GM19324 (cell line): ENCODE measurements around the gene ACTR10.
"Not testable (repeated sequence)": the region's sequence is repeated elsewhere in the genome, so short reads cannot be mapped to it uniquely, and the experiment has no call there.

Experiments used
- ATAC-seq: cut with Tn5 transposase; IDR thresholded peaks from one replicate; pipeline ENCODE4 v1.9.1; 2021; ENCODE audit warnings: mild to moderate bottlenecking, moderate library complexity; ENCODE audit not compliant: unreplicated experiment, low FRiP score

ACTR10 gene

GRCh38 chr14:58215191-58215914 lies 15.4 kb downstream of the ACTR10 start:
- no peak for ATAC-seq

- ATAC-seq, result no peak
These were observed 16.6 kb downstream of the ACTR10 start for GRCh38 chr14:58216544-58216943.

GRCh38 chr14:58227096-58227819 lies 27.3 kb downstream of the ACTR10 start:
- ATAC-seq, result no peak

- no peak for ATAC-seq
These were observed 38.6 kb downstream of the ACTR10 start for GRCh38 chr14:58238252-58239243.

DNA sequence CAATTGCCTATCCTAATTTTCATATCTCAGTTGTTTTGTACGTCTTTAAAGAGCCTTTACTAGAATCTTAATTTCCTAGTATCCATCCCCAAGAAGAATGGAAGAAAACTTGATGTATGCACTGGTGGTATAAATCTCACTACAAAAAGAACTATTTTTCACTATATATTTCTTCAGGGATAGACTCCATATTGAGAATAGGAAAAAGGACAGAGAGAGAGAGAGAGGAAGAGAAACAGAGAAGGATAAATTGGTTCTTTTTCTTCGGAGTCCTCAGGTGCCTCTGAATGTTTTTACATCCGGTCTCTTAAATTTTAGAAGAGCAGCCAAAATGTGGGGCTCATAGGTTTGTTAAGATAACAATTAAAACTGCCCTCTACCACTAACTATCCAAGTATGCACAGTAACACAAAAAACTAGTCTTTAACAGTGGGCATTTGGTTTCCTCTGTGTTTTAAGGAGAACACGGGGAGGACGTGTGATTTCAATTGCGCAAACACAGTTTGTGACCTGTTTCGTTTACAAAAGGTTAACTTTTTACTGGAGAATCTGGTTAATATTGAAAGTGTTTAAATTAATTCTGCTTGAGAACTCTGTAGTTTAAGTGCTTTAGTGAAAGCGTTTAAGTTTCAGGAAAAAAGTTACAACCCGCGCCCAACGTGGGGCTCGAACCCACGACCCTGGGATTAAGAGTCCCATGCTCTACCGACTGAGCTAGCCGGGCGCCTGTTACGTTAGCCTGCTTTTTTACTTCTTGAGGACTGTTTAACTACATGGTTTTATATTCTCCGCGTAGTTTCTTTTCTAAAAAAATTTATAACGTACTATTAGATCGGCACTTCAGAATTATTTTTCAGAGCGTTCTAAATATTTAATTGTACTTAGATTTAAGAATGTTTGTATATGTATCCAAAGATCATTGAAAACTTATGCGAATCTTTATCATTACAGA lies 39.6 kb downstream of the ACTR10 start:
- ATAC-seq, result peak; percentile 30

GRCh38 chr14:58243790-58244555 lies 44.0 kb downstream of the ACTR10 start:
- peak; percentile 27 for ATAC-seq

GRCh38 chr14:58244556-58245387 lies 44.8 kb downstream of the ACTR10 start, which contains the start of gene PSMA3:
PSMA3 (plus strand) TSS chr14:58244843; CDS start chr14:58244921, 78 bp downstream.
- peak; percentile 94 for ATAC-seq

GRCh38 chr14:58245562-58245961 lies 45.6 kb downstream of the ACTR10 start:
- ATAC-seq, result no peak

DNA sequence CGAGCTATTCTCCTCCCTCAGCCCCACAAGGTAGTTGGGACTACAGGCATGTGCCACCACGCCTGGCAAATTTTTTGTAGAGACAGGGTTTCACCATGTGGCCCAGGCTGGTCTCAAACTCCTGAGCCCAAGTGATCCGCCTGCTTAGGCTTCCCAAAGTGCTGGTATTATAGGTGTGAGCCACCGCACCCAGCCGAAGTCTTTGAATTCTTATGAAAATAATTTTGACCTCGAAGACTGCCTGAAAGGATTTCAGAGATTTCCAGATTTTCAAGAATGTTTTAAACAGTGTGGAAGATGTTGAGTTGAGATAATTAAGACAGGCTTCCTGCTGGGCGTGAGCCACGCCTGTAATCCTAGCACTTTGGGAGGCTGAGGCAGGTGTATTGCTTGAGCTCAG lies 49.7 kb downstream of the ACTR10 start:
- no peak for ATAC-seq

DNA sequence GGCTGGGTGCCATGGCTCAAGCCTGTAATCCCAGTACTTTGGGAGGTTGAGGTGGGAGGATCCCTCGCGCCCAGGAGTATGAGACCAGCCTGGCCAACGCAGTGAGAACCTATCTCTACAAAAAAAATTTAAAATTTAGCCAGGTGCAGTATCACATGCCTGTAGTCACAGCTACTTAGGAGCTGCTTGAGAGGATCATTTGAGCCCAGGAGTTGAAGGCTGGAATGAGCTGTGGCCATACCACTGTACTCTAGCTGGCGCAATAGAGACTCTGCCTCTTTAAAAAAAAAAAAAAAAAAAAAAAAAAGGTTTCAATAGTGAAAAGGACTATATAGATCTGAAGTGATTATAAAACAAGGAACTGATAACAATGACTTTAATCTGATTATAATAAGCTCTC lies 58.2 kb downstream of the ACTR10 start:
- ATAC-seq, result no peak

GRCh38 chr14:58262005-58262404 lies 62.1 kb downstream of the ACTR10 start:
- not testable (repeated sequence) for ATAC-seq

DNA sequence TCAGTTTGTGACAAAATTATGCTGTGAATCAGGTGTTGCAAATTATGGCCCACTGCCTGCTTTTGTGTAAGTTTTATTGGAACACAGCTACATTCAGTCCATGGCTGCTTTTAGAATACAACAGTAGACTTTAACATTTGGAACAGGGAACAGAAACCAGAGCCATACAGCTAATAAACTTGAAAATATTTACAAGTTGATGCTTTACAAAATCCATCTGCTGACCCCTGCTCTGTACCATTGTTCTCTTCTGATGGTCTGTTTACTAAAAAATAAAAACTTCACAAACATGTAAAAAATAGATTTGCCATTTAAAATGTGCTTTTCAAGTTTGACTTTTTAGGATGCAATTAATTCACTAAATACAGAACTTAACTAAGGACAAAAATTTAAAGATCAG lies 65.5 kb downstream of the ACTR10 start:
- ATAC-seq, result no peak

DNA sequence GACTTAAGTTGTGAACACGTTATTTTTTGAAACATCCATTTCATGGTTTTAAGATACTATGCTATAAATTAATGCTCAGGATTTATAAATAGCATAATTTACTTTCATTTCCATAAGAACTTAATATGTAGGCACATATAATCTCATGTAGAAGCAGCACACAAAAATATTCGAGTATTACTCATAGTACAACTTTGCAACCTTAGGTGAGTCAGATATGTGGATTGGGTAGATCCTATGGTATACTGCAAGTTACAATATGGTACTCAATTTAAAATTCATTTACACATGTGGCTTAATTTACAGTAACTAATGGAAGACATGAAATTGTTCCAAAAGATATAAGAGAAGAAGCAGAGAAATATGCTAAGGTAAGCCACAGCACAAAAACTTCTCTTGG lies 70.7 kb downstream of the ACTR10 start:
- no peak for ATAC-seq

DNA sequence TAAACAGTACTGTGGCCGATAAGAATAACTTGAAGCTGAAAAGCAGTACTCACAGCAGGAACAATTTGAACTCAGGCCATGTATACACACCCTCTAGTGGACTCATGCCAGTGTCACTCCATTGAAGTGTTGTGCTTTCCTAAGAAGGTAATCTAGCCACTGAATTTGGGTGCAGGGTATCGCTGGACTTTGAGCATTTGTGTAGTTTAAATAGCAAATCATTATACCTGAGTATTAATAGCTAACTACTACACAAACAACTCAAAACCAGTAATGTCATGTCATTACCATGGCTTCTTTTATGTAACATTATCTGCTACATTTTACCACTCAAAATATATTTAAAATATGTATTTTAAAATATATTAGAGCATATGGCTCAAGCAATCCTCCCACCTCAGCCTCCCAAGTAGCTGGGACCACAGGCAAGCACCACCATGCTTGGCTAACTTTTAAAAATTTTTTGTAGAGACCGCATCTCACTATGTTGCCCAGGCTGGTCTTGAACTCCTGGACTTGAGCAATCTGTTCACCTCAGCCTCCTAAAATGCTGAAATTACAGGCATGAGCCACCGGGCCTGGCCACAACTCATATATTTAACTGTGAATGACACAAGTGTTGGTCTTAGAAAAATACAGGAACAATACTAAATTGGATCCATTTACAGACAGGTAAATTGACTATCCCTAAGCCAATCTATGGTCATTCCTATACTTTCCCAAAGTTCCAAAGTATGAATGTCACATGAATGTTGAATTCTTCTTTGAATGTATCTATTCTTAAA lies 72.8 kb downstream of the ACTR10 start:
- ATAC-seq, result no peak

GRCh38 chr14:58274881-58275280 lies 74.9 kb downstream of the ACTR10 start:
- no peak for ATAC-seq

- ATAC-seq, result no peak
These were observed 75.7 kb downstream of the ACTR10 start for GRCh38 chr14:58275527-58276190.

- ATAC-seq, result no peak
These were observed 76.3 kb downstream of the ACTR10 start for GRCh38 chr14:58276208-58276607.
